K562 (cell line): ENCODE measurements around the gene CD19.

ENCODE experiments used
- SIN3A ChIP-seq, 2 experiments: fragments of 150-350 bp in 1 of 2; IDR thresholded peaks; 2 replicates each; pipeline ENCODE4 v1.6.1; 2011 to 2016; ENCODE audit warnings: borderline replicate concordance in 2 of 2, low read depth in 2 of 2, low read length in 2 of 2, mild to moderate bottlenecking in 2 of 2, moderate library complexity in 2 of 2; ENCODE audit not compliant: control insufficient read depth in 1 of 2
- TF ChIP-seq, protein P1 (sequence below): fragments of 250-450 bp; sonication (Bioruptor Pico); IDR thresholded peaks from 2 replicates; pipeline ENCODE4 v1.5.0; 2020; ENCODE audit warnings: mild to moderate bottlenecking, borderline replicate concordance

DNA sequence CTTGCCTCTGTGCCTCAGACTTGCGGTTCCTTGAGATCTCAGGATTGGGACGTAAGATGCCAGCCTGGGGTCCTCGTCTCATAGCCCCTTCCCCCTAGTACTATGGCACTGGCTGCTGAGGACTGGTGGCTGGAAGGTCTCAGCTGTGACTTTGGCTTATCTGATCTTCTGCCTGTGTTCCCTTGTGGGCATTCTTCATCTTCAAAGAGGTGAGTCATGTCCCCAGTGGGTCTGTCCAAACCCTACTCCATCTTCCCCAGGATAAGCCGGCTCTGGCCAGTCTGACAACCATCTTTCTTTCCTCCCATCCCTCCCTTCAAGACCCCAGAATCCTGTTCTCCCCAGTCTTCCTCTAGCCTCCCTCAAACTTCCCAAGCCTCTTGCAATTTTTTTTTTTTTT lies 3.6 kb downstream of the CD19 start:
- TF ChIP-seq SIN3A (IDR thresholded peaks at IDR 0.05; ENCODE audit: borderline replicate concordance in 2 of 2, control insufficient read depth in 1 of 2, low read depth in 2 of 2, low read length in 2 of 2): no peak
- TF ChIP-seq, protein P1, sequence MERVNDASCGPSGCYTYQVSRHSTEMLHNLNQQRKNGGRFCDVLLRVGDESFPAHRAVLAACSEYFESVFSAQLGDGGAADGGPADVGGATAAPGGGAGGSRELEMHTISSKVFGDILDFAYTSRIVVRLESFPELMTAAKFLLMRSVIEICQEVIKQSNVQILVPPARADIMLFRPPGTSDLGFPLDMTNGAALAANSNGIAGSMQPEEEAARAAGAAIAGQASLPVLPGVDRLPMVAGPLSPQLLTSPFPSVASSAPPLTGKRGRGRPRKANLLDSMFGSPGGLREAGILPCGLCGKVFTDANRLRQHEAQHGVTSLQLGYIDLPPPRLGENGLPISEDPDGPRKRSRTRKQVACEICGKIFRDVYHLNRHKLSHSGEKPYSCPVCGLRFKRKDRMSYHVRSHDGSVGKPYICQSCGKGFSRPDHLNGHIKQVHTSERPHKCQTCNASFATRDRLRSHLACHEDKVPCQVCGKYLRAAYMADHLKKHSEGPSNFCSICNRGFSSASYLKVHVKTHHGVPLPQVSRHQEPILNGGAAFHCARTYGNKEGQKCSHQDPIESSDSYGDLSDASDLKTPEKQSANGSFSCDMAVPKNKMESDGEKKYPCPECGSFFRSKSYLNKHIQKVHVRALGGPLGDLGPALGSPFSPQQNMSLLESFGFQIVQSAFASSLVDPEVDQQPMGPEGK: no peak
